ENCODE results near the gene ZNF749. TPM values are rescaled to one million over a fixed set of nuclear protein-coding genes. Genes with fewer than 3 reads are reported as not detected.
A peak's percentile ranks its signal among the peaks of the same experiment; 100 is the strongest.

Gene ZNF749
- total RNA-seq, result 10 to 100 TPM; 19.5 to 20.0 TPM

- intact Hi-C loops (cut with micrococcal nuclease), result no loop called here
- DNase-seq (peak; percentile 100), ATAC-seq (peak; percentile 98)
- CTCF ChIA-PET, result interaction anchor here (1.0 to 1.8 kb wide), 3 partner anchors 9 to 42 kb away, joined by 3 read pairs; partner anchors contain the start of gene ZNF772
- Mint-ChIP-seq H3K36me3 (ENCODE audit: low read depth) (peaks cover 51% of the 10 kb centered on the region), H3K4me3 (peak within 1 kb of the TSS; percentile 87), H3K27me3 (no peaks in the 10 kb centered on the region), H3K4me1 (ENCODE audit: low read depth) (peaks cover 32% of the 10 kb centered on the region), H3K27ac (peak within 1 kb of the TSS; percentile 90), H3K9me3 (peaks cover 23% of the 10 kb centered on the region)
- TF ChIP-seq CTCF (IDR thresholded peaks at IDR 0.05), result no peak
- POLR2A ChIA-PET, result interaction anchor here (0.6 to 2.0 kb wide), 13 partner anchors 16 to 867 kb away, joined by 3 to 7 read pairs (median 3); partner anchors contain the start of genes ZNF154, ZNF530 and ZNF773
These were observed at the start of gene ZNF749 for GRCh38 chr19:57435062-57435978. Gene ZNF749, plus strand, starts transcription at chr19:57435325. Its CDS starts 254 bp downstream, at chr19:57435579.

GRCh38 chr19:57389194-57389729 is 45.9 kb upstream of the ZNF749 start:
- Mint-ChIP-seq H3K9me3 (peaks cover 17% of the 10 kb centered on the region), H3K4me3 (peak overlapping the region; percentile 97), H3K4me1 (ENCODE audit: low read depth) (peaks cover 38% of the 10 kb centered on the region), H3K27me3 (no peaks in the 10 kb centered on the region), H3K27ac (peak overlapping the region; percentile 97), H3K36me3 (ENCODE audit: low read depth) (peaks cover 40% of the 10 kb centered on the region)
- intact Hi-C loops (cut with micrococcal nuclease), result no loop called here
- ChIA-PET POLR2A (interaction anchor here (1.0 to 1.4 kb wide), 2 partner anchors 12 to 98 kb away, joined by 3 read pairs; partner anchors contain the start of gene ZNF419), CTCF (interaction anchor here (1.5 to 1.6 kb wide), 2 partner anchors 18 to 284 kb away, joined by 3 to 4 read pairs; no protein-coding TSS in a partner anchor)
- no peak for TF ChIP-seq CTCF (IDR thresholded peaks at IDR 0.05)
- DNase-seq (no peak), ATAC-seq (no peak)

- Mint-ChIP-seq H3K9me3 (peaks cover 23% of the 10 kb centered on the region), H3K27me3 (no peaks in the 10 kb centered on the region), H3K36me3 (ENCODE audit: low read depth) (peaks cover 47% of the 10 kb centered on the region), H3K4me1 (ENCODE audit: low read depth) (peaks cover 42% of the 10 kb centered on the region), H3K27ac (peak within 1 kb of the TSS; percentile 97), H3K4me3 (peak within 1 kb of the TSS; percentile 97)
- intact Hi-C loops (cut with micrococcal nuclease), result no loop called here
- TF ChIP-seq CTCF (IDR thresholded peaks at IDR 0.05), result no peak
- peak; percentile 96 for ATAC-seq
- ChIA-PET POLR2A (interaction anchor here (1.0 to 1.4 kb wide), 2 partner anchors 12 to 98 kb away, joined by 3 read pairs; partner anchors contain the start of gene ZNF419), CTCF (interaction anchor here (1.5 to 1.6 kb wide), 2 partner anchors 17 to 285 kb away, joined by 3 to 4 read pairs; no protein-coding TSS in a partner anchor)
- peak; percentile 99 for DNase-seq
These were observed 45.2 kb upstream of the ZNF749 start, which contains the start of gene ZNF548 for GRCh38 chr19:57389730-57390598. Gene ZNF548, plus strand, starts transcription at chr19:57389854. Its CDS starts 246 bp downstream, at chr19:57390100.

GRCh38 chr19:57395710-57396109 is 39.4 kb upstream of the ZNF749 start:
- ATAC-seq, result no peak
- H3K27me3 Mint-ChIP-seq, result no peaks in the 10 kb centered on the region
- TF ChIP-seq CTCF (IDR thresholded peaks at IDR 0.05), result no peak
- H3K27ac Mint-ChIP-seq, result no peak overlapping the region
- POLR2A ChIA-PET, result no interaction called here
- peaks cover 53% of the 10 kb centered on the region for H3K9me3 Mint-ChIP-seq
- intact Hi-C loops (cut with micrococcal nuclease), result no loop called here
- H3K4me3 Mint-ChIP-seq, result no peak overlapping the region
- CTCF ChIA-PET, result no interaction called here
- H3K4me1 Mint-ChIP-seq (ENCODE audit: low read depth), result peaks cover 28% of the 10 kb centered on the region
- no peak for DNase-seq
- peaks cover 84% of the 10 kb centered on the region for H3K36me3 Mint-ChIP-seq (ENCODE audit: low read depth)
